ENCODE results near the gene TPRG1L. TPM values are rescaled to one million over a fixed set of nuclear protein-coding genes. Genes with fewer than 3 reads are reported as not detected.

TPRG1L gene
- total RNA-seq, 1 experiment from 2014 or later = 32.0 TPM

- ATAC-seq (no peak), DNase-seq (no peak)
- no peaks in the 10 kb centered on the region for H3K9me2 ChIP-seq (replicated peaks; ENCODE audit: low read length)
- H3K36me3 ChIP-seq (ENCODE audit: low read depth, low read length) = no peaks in the 10 kb centered on the region
- H2AFZ ChIP-seq (ENCODE audit: low read length) = no peak overlapping the region
- H3K4me2 ChIP-seq (ENCODE audit: low read length) = no peak overlapping the region
- no peaks in the 10 kb centered on the region for H3F3A ChIP-seq (ENCODE audit: low read length, unreplicated experiment)
- ChIA-PET CTCF (interaction anchor here (0.6 kb wide), 1 partner anchor 16 kb away, joined by 3 read pairs; no protein-coding TSS in a partner anchor), POLR2A (ENCODE audit: unreplicated experiment) (no interaction called here)
- H3K4me3 ChIP-seq (ENCODE audit: low read length) = no peak overlapping the region
- H3K79me2 ChIP-seq (ENCODE audit: low read length) = no peaks in the 10 kb centered on the region
- no peak for TF ChIP-seq EZH2 (IDR thresholded peaks at IDR 0.05; ENCODE audit: low read length, unreplicated experiment)
- no peak for TF ChIP-seq CTCF (conservative IDR thresholded peaks at IDR 0.05; ENCODE audit: low read depth, low read length)
- no peak for TF ChIP-seq EZH2phosphoT487 (IDR thresholded peaks at IDR 0.05; ENCODE audit: borderline replicate concordance, low read length)
- intact Hi-C loops (cut with micrococcal nuclease) = no loop called here
- H3K27ac ChIP-seq (ENCODE audit: low read length) = no peak overlapping the region
- H3K4me1 ChIP-seq (ENCODE audit: insufficient read depth, low read length) = peaks cover 7% of the 10 kb centered on the region; the same call in 1 of the 2 replicates
- no peaks in the 10 kb centered on the region for H3K27me3 ChIP-seq (ENCODE audit: low read length)
- 0 out of 2 replicates have a peak, but pooled peaks cover 6% of the 10 kb centered on the region for H3K9me3 ChIP-seq (ENCODE audit: low read length)
- H4K20me1 ChIP-seq (ENCODE audit: low read length) = no peaks in the 10 kb centered on the region
- no TSS peak for BruUV-seq (replicated peaks)
- H3K9ac ChIP-seq (ENCODE audit: low read length) = no peak overlapping the region
Observed at GRCh38 chr1:3607703-3608065, 17.1 kb upstream of the TPRG1L start.

- H3K9me2 ChIP-seq (replicated peaks; ENCODE audit: low read length) = no peaks in the 10 kb centered on the region
- ChIA-PET POLR2A (ENCODE audit: unreplicated experiment) (no interaction called here), CTCF (no interaction called here)
- H2AFZ ChIP-seq (ENCODE audit: low read length) = no peak overlapping the region
- H3K79me2 ChIP-seq (ENCODE audit: low read length) = no peaks in the 10 kb centered on the region
- BruUV-seq (replicated peaks) = no TSS peak
- ATAC-seq (no peak), DNase-seq (no peak)
- no peaks in the 10 kb centered on the region for H3K36me3 ChIP-seq (ENCODE audit: low read depth, low read length)
- H3K4me3 ChIP-seq (ENCODE audit: low read length) = no peak overlapping the region
- TF ChIP-seq EZH2phosphoT487 (IDR thresholded peaks at IDR 0.05; ENCODE audit: borderline replicate concordance, low read length) = no peak
- no peak for TF ChIP-seq CTCF (conservative IDR thresholded peaks at IDR 0.05; ENCODE audit: low read depth, low read length)
- no peak for TF ChIP-seq EZH2 (IDR thresholded peaks at IDR 0.05; ENCODE audit: low read length, unreplicated experiment)
- intact Hi-C loops (cut with micrococcal nuclease) = no loop called here
- H3K4me1 ChIP-seq (ENCODE audit: insufficient read depth, low read length) = peaks cover 12% of the 10 kb centered on the region
- no peaks in the 10 kb centered on the region for H4K20me1 ChIP-seq (ENCODE audit: low read length)
- H3K9ac ChIP-seq (ENCODE audit: low read length) = no peak overlapping the region
- H3K27me3 ChIP-seq (ENCODE audit: low read length) = no peaks in the 10 kb centered on the region
- H3F3A ChIP-seq (ENCODE audit: low read length, unreplicated experiment) = no peaks in the 10 kb centered on the region
- H3K4me2 ChIP-seq (ENCODE audit: low read length) = no peak overlapping the region
- H3K27ac ChIP-seq (ENCODE audit: low read length) = no peak overlapping the region
- H3K9me3 ChIP-seq (ENCODE audit: low read length) = 0 out of 2 replicates have a peak, but pooled peaks cover 6% of the 10 kb centered on the region
Observed at GRCh38 chr1:3608154-3608553, 16.7 kb upstream of the TPRG1L start.

- ATAC-seq (no peak), DNase-seq (no peak)
- H2AFZ ChIP-seq (ENCODE audit: low read length) = no peak overlapping the region
- no peak overlapping the region for H3K4me2 ChIP-seq (ENCODE audit: low read length)
- no peaks in the 10 kb centered on the region for H3K79me2 ChIP-seq (ENCODE audit: low read length)
- CTCF ChIA-PET = no interaction called here
- no peaks in the 10 kb centered on the region for H3F3A ChIP-seq (ENCODE audit: low read length, unreplicated experiment)
- POLR2A ChIA-PET (ENCODE audit: unreplicated experiment) = no interaction called here
- TF ChIP-seq EZH2 (IDR thresholded peaks at IDR 0.05; ENCODE audit: low read length, unreplicated experiment) = no peak
- no peak for TF ChIP-seq CTCF (conservative IDR thresholded peaks at IDR 0.05; ENCODE audit: low read depth, low read length)
- no peak for TF ChIP-seq EZH2phosphoT487 (IDR thresholded peaks at IDR 0.05; ENCODE audit: borderline replicate concordance, low read length)
- no peak overlapping the region for H3K9ac ChIP-seq (ENCODE audit: low read length)
- no peak overlapping the region for H3K27ac ChIP-seq (ENCODE audit: low read length)
- H3K9me2 ChIP-seq (replicated peaks; ENCODE audit: low read length) = no peaks in the 10 kb centered on the region
- no TSS peak for BruUV-seq (replicated peaks)
- intact Hi-C loops (cut with micrococcal nuclease) = no loop called here
- no peaks in the 10 kb centered on the region for H4K20me1 ChIP-seq (ENCODE audit: low read length)
- no peaks in the 10 kb centered on the region for H3K36me3 ChIP-seq (ENCODE audit: low read depth, low read length)
- peaks cover 22% of the 10 kb centered on the region for H3K4me1 ChIP-seq (ENCODE audit: insufficient read depth, low read length)
- H3K27me3 ChIP-seq (ENCODE audit: low read length) = no peaks in the 10 kb centered on the region
- H3K4me3 ChIP-seq (ENCODE audit: low read length) = no peak overlapping the region
- 0 out of 2 replicates have a peak, but pooled peaks cover 6% of the 10 kb centered on the region for H3K9me3 ChIP-seq (ENCODE audit: low read length)
Observed at GRCh38 chr1:3609016-3609768, 15.6 kb upstream of the TPRG1L start.
